Sciatic nerve (tissue), 2 donors: ENCODE measurements around the gene AXL. TPM values are rescaled to one million over a fixed set of nuclear protein-coding genes. Genes with fewer than 3 reads are reported as not detected.

Experiments
- ATAC-seq: fragments of 200-7000 bp; cut with Tn5 transposase; one replicate; pipeline ENCODE4 v1.9.1; 2020; ENCODE audit warnings: mild to moderate bottlenecking, moderate library complexity
- DNase-seq: peaks from one replicate; pipeline ENCODE4 v3.0.0-alpha.2; 2020; ENCODE audit warnings: low spot score
- intact Hi-C: fragments of 100-400 bp; cut with DNase I; formaldehyde crosslinking; loops from one replicate; pipeline ENCODE4 v1.14.2; 2022
- total RNA-seq: library from RNA; stranded (reverse); fragmentation: NEBNext Ultra II Directional; extraction: Animal tissue kit (Norgen Biotek cat#: 25700); gene quantifications from one replicate; pipeline ENCODE4 v1.2.1, GENCODE V29; 2021
- donor health status: DM: no; HTN: no; CAD: no.
- donor health status: DM: no; HTN: no; CAD: no.

Gene AXL
- total RNA-seq, 1 donor from 2014 or later = 65.8 TPM

DNA sequence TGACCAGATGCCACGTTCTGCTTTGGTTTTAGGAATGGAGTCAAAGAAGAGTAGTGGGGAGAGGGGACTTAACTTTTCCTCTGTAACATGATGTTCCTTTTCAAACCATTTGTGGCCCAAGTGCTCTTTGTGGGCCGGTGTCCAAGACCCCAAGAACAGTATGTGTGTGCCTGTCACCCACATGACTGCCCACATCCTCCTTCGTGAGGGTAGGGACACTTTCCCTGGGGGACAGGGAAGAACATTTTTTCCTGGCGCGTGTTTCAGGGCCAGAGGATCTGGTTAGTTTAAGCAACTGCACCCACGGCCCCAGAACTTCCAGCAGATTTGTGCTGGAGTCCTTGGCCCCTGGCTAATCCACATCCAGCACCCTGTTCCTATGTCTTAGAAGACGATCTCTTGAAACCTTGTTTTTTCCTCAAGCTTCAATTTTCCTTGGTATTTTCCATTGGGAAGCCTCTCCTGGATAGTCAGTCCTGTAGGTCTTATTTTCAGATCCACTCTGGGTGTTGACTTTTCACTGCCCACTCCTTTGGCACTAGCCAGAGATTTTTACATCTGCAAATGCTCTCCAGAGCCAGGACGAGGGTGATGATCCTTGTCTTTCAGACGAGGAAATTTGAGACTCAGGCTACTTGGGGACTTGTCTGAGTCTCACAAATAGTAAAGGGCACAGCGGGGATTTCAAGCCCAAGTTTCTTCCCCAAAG lies 80.2 kb downstream of the AXL start:
- peak; percentile 59 for ATAC-seq
- intact Hi-C loops = no loop called here
- DNase-seq = no peak

DNA sequence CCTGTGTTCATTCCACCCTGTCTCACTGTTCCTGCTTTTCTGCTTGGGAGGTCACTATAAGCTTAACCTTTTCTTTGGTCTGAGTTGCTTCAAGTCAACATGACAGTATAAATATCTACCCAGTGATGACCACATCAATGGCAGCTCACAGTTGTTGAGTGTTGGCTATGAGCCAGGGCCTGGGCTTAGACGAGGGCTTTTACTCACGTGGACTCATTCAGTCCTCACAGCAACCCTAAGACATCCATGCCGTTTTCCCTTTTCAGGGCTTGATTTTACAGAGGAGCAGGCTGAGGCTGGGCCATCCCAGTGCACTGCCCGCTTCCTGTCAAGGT lies 80.7 kb downstream of the AXL start:
- DNase-seq (no peak), ATAC-seq (peak; percentile 39)
- intact Hi-C loops = no loop called here

DNA sequence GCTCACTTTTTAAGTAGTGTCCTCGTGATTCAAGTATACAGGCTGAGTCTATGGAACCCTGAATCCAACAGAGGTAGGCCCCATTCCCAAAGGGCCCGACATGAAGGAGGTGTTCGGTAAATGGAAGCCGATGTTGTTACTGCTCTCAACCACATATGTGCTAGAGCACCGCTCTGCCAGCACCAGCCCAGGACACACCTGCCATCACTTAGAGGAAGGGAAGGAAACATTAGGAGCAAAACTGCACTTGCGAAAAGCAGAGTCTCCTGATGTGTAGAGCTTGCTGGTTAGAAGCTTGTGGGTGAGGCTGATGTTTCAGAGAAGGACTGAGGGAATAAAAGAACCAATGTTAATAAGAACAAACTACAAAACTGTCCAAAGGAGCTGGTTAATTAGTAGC lies 81.5 kb downstream of the AXL start:
- intact Hi-C loops = no loop called here
- ATAC-seq = no peak
- peak; percentile 32 for DNase-seq

- DNase-seq = no peak
- intact Hi-C loops = no loop called here
- no peak for ATAC-seq
Observed at GRCh38 chr19:41302624-41303351, 83.8 kb downstream of the AXL start.

DNA sequence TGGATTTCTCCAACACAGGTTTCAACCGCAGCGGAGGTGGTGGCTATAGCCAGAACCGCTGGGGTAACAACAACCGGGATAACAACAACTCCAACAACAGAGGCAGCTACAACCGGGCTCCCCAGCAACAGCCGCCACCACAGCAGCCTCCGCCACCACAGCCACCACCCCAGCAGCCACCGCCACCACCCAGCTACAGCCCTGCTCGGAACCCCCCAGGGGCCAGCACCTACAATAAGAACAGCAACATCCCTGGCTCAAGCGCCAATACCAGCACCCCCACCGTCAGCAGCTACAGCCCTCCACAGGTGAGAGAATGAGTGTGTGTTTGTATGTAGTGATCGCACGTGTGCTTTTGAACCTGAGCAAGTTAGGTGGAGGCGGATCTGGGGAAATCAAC lies 84.9 kb downstream of the AXL start:
- intact Hi-C loops = no loop called here
- ATAC-seq (no peak), DNase-seq (peak; percentile 27)

DNA sequence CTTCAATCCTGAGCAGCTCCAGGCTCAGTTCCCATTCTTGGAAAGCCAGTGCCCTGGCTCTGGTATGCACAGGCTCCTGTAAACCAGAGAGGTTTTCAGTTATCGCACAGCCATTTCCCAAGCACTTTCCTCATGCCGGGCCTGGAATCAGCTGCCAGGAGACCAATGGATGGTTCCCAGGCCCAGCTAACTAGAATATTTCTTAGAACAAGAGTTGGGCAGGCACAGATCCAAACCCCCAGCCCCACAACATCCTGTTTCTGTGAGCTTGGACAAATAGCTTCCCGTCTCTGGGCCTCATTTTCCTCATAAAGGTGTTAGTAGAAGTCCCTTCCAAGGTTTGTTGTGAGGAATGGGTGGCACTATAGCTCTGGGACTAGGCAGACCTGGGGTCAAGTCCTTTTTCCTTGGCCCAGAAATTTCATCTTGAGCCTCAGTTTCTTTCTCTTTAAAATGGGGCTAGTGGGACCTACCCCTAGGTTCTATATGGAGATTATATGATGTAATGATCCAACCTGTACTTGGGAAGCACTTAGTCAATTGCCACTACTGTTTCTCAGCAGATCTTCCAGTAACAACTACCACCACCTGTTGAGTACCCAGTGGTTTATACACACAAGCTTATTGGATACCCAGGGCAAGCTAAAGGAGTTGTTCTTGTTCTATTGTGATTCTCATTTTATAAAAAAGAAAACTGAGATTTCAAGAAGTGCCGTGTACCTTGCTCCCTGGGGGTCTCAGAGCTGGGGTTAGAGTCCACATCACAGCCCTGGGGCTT lies 85.9 kb downstream of the AXL start:
- intact Hi-C loops = loop anchor here (5.0 kb wide), 1 partner anchor 103 kb away; no protein-coding TSS in a partner anchor
- ATAC-seq (no peak), DNase-seq (peak; percentile 45)

DNA sequence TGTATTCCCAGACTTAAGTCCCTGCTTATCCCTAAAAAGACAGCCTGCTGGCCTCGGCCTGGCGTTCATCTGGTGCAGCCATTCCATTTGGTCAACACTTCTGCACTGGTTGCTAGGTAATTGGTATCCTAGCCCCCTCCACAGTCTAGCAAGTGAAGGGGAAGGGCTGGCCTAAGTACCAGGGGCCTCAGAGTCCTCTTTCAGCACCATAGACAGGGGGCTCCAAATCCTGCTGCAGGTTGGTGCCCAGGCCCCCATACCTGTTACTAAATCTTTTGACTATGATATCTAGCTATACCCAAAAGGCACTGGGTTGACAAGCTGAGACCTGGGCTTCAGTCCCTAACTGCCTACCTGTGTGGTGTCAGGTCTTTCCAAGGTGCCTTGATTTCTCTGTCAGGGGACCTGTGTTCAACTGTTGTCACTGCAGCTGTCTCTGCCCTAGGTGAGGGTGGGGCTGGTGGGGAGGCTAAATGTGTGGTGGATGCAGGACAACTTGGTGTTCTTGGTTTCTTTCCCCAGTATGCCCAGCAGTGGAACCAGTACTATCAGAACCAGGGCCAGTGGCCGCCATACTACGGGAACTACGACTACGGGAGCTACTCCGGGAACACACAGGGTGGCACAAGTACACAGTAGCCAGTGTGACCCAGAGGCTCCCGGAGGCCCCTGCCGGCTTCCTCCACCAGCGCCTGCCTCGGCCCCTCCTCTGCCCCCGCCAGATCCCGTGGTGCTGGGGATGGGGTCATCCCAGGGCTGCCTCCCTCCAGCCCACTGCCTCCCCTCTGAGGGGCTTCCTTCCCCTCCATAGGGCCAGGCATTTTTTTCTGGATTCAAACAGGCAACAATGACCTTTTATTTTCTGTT lies 87.1 kb downstream of the AXL start:
- DNase-seq = no peak
- intact Hi-C loops = loop anchor here (5.0 kb wide), 1 partner anchor 104 kb away; no protein-coding TSS in a partner anchor
- ATAC-seq = no peak

DNA sequence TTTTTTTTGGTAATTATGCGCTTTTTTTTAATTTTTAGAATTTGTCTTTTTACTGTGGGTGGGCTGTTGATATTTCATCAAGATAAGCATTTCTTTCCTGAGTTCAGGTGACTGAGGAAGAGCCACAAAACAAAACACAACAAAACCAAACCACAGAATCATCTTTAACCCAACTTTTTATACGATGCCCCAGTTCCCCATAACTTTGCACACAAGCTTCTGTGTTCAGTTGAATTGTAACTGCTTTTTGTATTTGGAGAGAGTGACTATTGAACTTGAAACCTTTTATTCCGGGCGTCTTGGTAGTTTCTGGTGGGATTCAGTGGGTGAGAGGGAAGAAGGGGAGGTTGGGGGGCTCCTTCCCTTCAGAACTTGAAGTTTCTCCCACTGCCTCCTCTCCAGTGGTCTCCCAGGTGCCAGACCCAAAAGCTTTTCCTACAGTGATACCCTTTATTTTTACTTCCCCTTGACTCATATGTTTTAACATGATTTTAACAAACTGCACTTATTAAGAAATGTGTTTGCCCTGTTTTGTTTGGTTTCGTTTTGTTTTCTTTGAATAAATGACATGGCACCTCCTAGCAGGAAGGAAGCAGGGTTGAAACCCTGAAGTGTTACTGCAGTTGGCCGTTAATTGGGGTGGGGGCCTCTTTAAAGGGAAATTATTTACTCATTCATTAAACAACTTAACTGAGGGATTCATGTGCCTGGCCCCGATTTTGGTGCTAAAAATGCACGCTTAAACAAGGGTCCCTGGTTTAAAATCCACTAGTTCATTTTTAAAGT lies 88.3 kb downstream of the AXL start:
- DNase-seq (no peak), ATAC-seq (no peak)
- intact Hi-C loops = loop anchor here (5.0 kb wide), 1 partner anchor 105 kb away; no protein-coding TSS in a partner anchor

DNA sequence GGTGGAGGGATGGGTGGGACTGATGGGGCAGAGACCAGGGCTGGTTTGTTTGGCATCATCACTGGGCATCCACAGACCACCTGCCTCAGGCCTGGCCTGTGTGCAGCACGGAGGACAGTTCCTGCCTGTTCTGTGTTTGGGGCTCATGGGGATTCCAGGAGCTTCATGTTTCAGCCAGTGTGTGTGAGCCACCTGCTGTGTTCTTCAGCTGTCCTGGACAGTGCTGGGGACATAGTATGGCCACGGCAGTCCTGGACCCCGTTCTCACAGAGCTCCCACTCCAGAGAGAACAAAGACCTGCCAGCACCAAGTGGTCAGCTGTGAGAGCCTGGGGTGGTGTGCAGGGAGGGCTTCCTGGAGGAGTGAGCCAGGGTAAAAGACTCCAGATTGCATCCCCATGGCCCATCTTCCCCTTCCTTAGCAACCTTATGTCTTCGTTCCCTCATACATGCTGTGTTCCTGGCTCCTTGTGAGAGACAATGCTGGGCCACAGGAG lies 89.0 kb downstream of the AXL start:
- DNase-seq (no peak), ATAC-seq (no peak)
- intact Hi-C loops = loop anchor here (5.0 kb wide), 1 partner anchor 106 kb away; no protein-coding TSS in a partner anchor

DNA sequence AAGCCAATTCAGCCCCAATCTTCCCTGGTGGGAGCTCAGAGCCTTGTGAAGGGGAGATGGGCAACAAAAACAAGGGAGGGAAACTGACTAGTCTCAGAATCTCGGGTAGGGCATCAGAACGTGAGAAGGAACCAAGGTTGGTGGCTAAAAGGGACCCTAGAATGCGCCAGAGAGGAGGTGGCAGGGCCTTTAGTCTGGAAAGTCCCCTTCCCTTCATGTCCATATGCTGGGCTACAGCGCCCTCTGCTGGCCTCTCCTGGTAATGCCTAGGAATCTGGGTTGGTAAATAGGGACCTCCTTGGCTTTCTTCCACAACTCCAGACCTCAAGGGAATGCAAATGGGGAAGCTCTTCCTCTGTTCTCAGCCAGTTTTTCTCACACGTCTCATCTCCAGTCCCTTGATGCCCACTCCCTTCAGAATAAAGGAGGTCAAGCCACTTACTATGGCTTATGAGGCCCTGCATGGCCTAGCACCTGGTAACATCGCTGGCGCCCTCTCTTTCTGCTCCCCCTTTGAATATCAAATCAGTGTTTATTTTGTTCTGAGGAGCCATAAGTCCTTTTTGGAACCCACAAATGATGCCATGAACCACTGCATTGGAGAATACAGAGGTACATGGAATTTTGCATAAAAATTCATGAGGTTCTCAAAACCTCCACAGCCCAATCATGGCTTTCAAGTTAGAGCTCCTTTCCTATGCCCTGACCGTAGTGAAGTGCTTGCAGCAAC lies 89.6 kb downstream of the AXL start:
- ATAC-seq (peak; percentile 79), DNase-seq (peak; percentile 97)
- intact Hi-C loops = loop anchor here (5.0 kb wide), 1 partner anchor 106 kb away; no protein-coding TSS in a partner anchor

DNA sequence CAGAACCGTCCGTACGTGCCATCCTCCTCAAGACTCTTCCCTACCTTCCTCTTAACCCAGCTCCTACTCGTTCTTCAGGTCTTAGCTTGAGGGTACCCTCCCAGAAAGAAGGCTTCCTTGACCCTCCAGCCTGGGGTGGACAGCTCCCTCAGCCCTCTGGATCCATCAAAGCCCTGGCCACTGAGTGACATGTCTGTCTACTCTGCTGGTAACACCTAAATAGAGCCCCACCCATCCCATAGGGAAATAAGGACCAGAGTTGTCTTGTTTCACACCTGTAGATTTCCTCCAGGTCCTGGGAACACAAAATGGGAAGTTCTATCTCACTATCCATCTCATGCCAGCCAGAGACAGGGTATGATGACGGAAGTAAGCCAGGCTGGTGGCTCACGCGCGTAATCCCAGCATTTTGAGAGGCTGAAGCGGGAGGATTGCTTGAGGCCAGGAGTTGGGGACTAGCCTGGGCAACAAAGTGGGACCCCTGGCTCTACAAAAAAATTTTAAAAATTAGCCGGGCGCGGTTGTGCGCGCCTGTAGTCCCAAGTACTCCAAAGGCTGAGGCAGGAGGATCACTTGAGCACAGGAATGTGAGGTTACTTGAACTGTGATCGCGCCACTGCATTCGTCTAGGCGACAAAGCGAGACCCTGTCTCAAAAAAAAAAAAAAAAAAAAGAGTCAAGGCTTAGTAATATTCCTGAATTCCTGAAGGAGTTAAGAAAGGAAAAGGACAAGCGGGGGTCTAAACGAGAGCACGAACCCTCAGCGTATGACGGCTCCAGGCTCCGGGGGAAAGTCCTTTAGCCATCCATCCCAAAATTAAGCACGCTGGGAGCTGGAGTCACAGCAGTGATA lies 90.4 kb downstream of the AXL start:
- ATAC-seq (peak; percentile 46), DNase-seq (no peak)
- intact Hi-C loops = loop anchor here (5.0 kb wide), 1 partner anchor 107 kb away; no protein-coding TSS in a partner anchor

DNA sequence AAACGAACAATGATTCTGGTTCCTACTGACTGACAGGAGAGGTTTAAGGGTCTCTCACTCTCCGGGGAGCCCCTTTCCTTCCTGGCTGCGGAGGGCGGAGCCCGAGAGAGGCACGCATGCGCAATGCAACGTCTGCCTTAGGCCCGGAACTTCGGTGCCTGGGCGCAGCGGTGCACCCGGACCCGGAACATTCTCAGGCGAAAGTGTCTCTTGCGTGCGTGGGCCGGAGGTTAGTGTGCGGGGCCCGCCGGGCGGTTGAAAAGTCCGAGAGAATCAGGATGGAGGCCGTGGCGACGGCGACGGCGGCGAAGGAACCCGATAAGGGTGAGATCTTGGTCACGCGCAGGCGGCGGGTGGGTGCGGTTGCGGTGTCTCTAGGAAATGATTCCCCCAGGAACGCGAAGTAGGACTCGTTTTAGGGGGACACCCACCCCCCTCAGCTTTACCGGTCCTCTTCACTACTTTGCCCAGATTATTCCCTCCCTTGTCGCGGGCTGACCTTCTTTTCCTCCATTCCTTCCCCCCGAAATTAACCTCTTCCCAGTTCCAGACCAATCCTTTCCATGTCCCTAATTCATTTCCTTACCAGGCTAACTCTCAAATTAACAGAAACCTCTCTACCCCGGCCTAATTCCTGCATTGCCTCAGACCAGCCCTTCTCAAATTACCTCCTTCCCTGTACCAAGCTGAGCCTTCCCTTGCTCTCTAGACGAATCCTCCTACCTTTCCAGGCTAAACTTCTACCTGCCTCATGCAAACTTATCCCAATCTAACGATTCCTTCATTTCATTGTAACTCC lies 91.2 kb downstream of the AXL start, which contains the start of gene CCDC97:
Gene CCDC97, plus strand, starts transcription at position 140 of the 799 bp plus-strand sequence. Its CDS starts 139 bp downstream, at position 279.
- ATAC-seq (peak; percentile 93), DNase-seq (peak; percentile 93)
- intact Hi-C loops = no loop called here

GRCh38 chr19:41311072-41311471 lies 92.0 kb downstream of the AXL start:
- DNase-seq (no peak), ATAC-seq (no peak)
- intact Hi-C loops = no loop called here
